Measurements from ENCODE around the gene MCC. TPM values are rescaled to one million over a fixed set of nuclear protein-coding genes. Genes with fewer than 3 reads are reported as not detected.

MCC gene
- total and polyA plus RNA-seq, 2 donors (not counting 1 experiment from before 2014, with no cell fraction given): 0.09 to 0.32 TPM

- Histone ChIP-seq H3K4me1 (ENCODE audit: control insufficient read depth in 2 of 2, insufficient read depth in 2 of 2, low read length in 2 of 2) (no peaks in the 10 kb centered on the region), H2AFZ (ENCODE audit: insufficient read depth, low read depth, low read length, poor library complexity, severe bottlenecking) (no peak overlapping the region), H3K27ac (ENCODE audit: low read length in 2 of 2) (no peak overlapping the region), H3K4me3 (ENCODE audit: control extremely low read depth in 1 of 5, extremely low read depth in 1 of 5, insufficient read depth in 1 of 5, low read depth in 2 of 5, low read length in 4 of 5) (no peak overlapping the region), H3K27me3 (replicated peaks in 1 of 4; ENCODE audit: control extremely low read depth in 1 of 4, control insufficient read depth in 3 of 4, insufficient read depth in 4 of 4, low read length in 3 of 4) (peaks cover 0 to 8% (median 0%) of the 10 kb centered on the region in 4 experiments), H4K20me1 (ENCODE audit: control insufficient read depth, insufficient read depth, low read length, poor library complexity, severe bottlenecking) (no peaks in the 10 kb centered on the region), H3K79me2 (ENCODE audit: control insufficient read depth, insufficient read depth, low read length) (no peaks in the 10 kb centered on the region), H3K9me3 (ENCODE audit: control extremely low read depth in 1 of 3, control insufficient read depth in 2 of 3, insufficient read depth in 1 of 3, low read length in 2 of 3) (peaks cover 0 to 5% (median 0%) of the 10 kb centered on the region in 3 donors), H3K36me3 (replicated peaks in 1 of 2; ENCODE audit: control extremely low read depth in 1 of 2, control insufficient read depth in 1 of 2, extremely low read depth in 1 of 2, insufficient read depth in 2 of 2, low read length in 1 of 2) (no peaks in the 10 kb centered on the region), H3K4me2 (replicated peaks; ENCODE audit: low read depth, low read length, poor library complexity, severe bottlenecking) (no peak overlapping the region), H3K9ac (ENCODE audit: low read length) (no peak overlapping the region)
- no peak overlapping the region for H3K27ac Mint-ChIP-seq
- ATAC-seq (ENCODE audit: low read depth): no peak
- ChIA-PET CTCF (no interaction called here), POLR2A (no interaction called here)
- TF ChIP-seq, protein P1, sequence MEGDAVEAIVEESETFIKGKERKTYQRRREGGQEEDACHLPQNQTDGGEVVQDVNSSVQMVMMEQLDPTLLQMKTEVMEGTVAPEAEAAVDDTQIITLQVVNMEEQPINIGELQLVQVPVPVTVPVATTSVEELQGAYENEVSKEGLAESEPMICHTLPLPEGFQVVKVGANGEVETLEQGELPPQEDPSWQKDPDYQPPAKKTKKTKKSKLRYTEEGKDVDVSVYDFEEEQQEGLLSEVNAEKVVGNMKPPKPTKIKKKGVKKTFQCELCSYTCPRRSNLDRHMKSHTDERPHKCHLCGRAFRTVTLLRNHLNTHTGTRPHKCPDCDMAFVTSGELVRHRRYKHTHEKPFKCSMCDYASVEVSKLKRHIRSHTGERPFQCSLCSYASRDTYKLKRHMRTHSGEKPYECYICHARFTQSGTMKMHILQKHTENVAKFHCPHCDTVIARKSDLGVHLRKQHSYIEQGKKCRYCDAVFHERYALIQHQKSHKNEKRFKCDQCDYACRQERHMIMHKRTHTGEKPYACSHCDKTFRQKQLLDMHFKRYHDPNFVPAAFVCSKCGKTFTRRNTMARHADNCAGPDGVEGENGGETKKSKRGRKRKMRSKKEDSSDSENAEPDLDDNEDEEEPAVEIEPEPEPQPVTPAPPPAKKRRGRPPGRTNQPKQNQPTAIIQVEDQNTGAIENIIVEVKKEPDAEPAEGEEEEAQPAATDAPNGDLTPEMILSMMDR (IDR thresholded peaks at IDR 0.05): no peak
- TF ChIP-seq EZH2 (IDR thresholded peaks at IDR 0.05; ENCODE audit: borderline replicate concordance, insufficient read depth, low read depth, low read length, poor library complexity, severe bottlenecking): no peak
- peaks cover 6% of the 10 kb centered on the region for H3K27me3 Mint-ChIP-seq
- no peak for DNase-seq
- WGBS (ENCODE audit: insufficient coverage): 78% methylated on average over 1 of the region's 3 CpGs
- H3K9me3 Mint-ChIP-seq (ENCODE audit: insufficient read depth): no peaks in the 10 kb centered on the region
- H3K4me1 Mint-ChIP-seq: no peaks in the 10 kb centered on the region
- H3K4me3 Mint-ChIP-seq: no peak overlapping the region
- intact Hi-C loops (cut with micrococcal nuclease): no loop called here
These were observed 375.8 kb downstream of the MCC start for GRCh38 chr5:113112435-113112834.

GRCh38 chr5:113110117-113110516 is 378.1 kb downstream of the MCC start:
- no peaks in the 10 kb centered on the region for H3K4me1 Mint-ChIP-seq
- no peak for ATAC-seq (ENCODE audit: low read depth)
- no peak overlapping the region for H3K4me3 Mint-ChIP-seq
- H3K27me3 ChIP-seq (replicated peaks in 1 of 4; ENCODE audit: control extremely low read depth in 1 of 4, control insufficient read depth in 3 of 4, insufficient read depth in 4 of 4, low read length in 3 of 4): peaks cover 0 to 3% (median 0%) of the 10 kb centered on the region in 4 experiments
- no peaks in the 10 kb centered on the region for H3K36me3 ChIP-seq (replicated peaks in 1 of 2; ENCODE audit: control extremely low read depth in 1 of 2, control insufficient read depth in 1 of 2, extremely low read depth in 1 of 2, insufficient read depth in 2 of 2, low read length in 1 of 2)
- POLR2A ChIA-PET: no interaction called here
- H3K4me2 ChIP-seq (replicated peaks; ENCODE audit: low read depth, low read length, poor library complexity, severe bottlenecking): no peak overlapping the region
- H3K27me3 Mint-ChIP-seq: peaks cover 6% of the 10 kb centered on the region
- DNase-seq: no peak
- no peak overlapping the region for H3K4me3 ChIP-seq (ENCODE audit: control extremely low read depth in 1 of 5, extremely low read depth in 1 of 5, insufficient read depth in 1 of 5, low read depth in 2 of 5, low read length in 4 of 5)
- H3K9ac ChIP-seq (ENCODE audit: low read length): no peak overlapping the region
- H4K20me1 ChIP-seq (ENCODE audit: control insufficient read depth, insufficient read depth, low read length, poor library complexity, severe bottlenecking): no peaks in the 10 kb centered on the region
- H3K27ac ChIP-seq (ENCODE audit: low read length in 2 of 2): no peak overlapping the region
- no peak overlapping the region for H2AFZ ChIP-seq (ENCODE audit: insufficient read depth, low read depth, low read length, poor library complexity, severe bottlenecking)
- no peaks in the 10 kb centered on the region for H3K4me1 ChIP-seq (ENCODE audit: control insufficient read depth in 2 of 2, insufficient read depth in 2 of 2, low read length in 2 of 2)
- no peak for TF ChIP-seq EZH2 (IDR thresholded peaks at IDR 0.05; ENCODE audit: borderline replicate concordance, insufficient read depth, low read depth, low read length, poor library complexity, severe bottlenecking)
- TF ChIP-seq, protein P1 (IDR thresholded peaks at IDR 0.05): no peak
- H3K9me3 Mint-ChIP-seq (ENCODE audit: insufficient read depth): no peaks in the 10 kb centered on the region
- H3K79me2 ChIP-seq (ENCODE audit: control insufficient read depth, insufficient read depth, low read length): no peaks in the 10 kb centered on the region
- CTCF ChIA-PET: no interaction called here
- H3K9me3 ChIP-seq (ENCODE audit: control extremely low read depth in 1 of 3, control insufficient read depth in 2 of 3, insufficient read depth in 1 of 3, low read length in 2 of 3): peaks cover 0 to 5% (median 0%) of the 10 kb centered on the region in 3 donors
- WGBS (ENCODE audit: insufficient coverage): 80% methylated on average over 1 of the region's 6 CpGs
- intact Hi-C loops (cut with micrococcal nuclease): no loop called here
- H3K27ac Mint-ChIP-seq: no peak overlapping the region

Data from B cell (primary cell).